ENCODE results near the gene RPP25L. TPM values are rescaled to one million over a fixed set of nuclear protein-coding genes. Genes with fewer than 3 reads are reported as not detected.
A peak's percentile ranks its signal among the peaks of the same experiment; 100 is the strongest.

Gene RPP25L
- total and polyA plus RNA-seq, 2 experiments from 2014 or later = 16.4 to 25.1 TPM

- 0 out of 2 replicates have a peak, but pooled peaks cover 4% of the 10 kb centered on the region for H3F3A ChIP-seq (replicated peaks; ENCODE audit: low read depth)
- H3K9me2 ChIP-seq (ENCODE audit: insufficient read depth) = no peaks in the 10 kb centered on the region
- Mint-ChIP-seq H3K27me3 (ENCODE audit: insufficient read depth, low read depth, poor library complexity) (peaks cover 19% of the 10 kb centered on the region), H3K9me3 (no peaks in the 10 kb centered on the region; the same call in 2 of the 3 replicates), H3K4me3 (peak overlapping the region; percentile 80), H3K4me1 (peaks cover 42% of the 10 kb centered on the region), H3K27ac (no peak overlapping the region), H3K36me3 (ENCODE audit: low read depth) (peaks cover 23% of the 10 kb centered on the region)
- H2AFZ ChIP-seq = 0 out of 2 replicates have a peak overlapping the region, but pooled peaks have one; percentile 14
- peak overlapping the region; percentile 81 for H3K4me2 ChIP-seq
- peak overlapping the region; percentile 53; the same call in 1 of the 2 replicates for H3K4me3 ChIP-seq
- no peaks in the 10 kb centered on the region; the same call in none of the 2 replicates for H4K20me1 ChIP-seq (replicated peaks; ENCODE audit: insufficient read depth)
- DNase-seq (ENCODE audit: low spot score) (no peak), ATAC-seq (no peak)
- H3K4me1 ChIP-seq (ENCODE audit: insufficient read depth) = peaks cover 20% of the 10 kb centered on the region
- TF ChIP-seq CREB1 (CRISPR knock-in tag; IDR thresholded peaks at IDR 0.05; ENCODE audit: low read depth) (no peak), POLR2AphosphoS5 (IDR thresholded peaks at IDR 0.05; ENCODE audit: low read depth) (no peak), ETS1 (IDR thresholded peaks at IDR 0.05) (no peak), NANOG (IDR thresholded peaks at IDR 0.05; ENCODE audit: borderline replicate concordance) (no peak), ZNF462 (CRISPR knock-in tag; IDR thresholded peaks at IDR 0.05) (no peak), JUNB (IDR thresholded peaks at IDR 0.05; ENCODE audit: unreplicated experiment) (no peak), STAT1 (IDR thresholded peaks at IDR 0.05; ENCODE audit: unreplicated experiment) (no peak), ZNF331 (CRISPR knock-in tag; IDR thresholded peaks at IDR 0.05; ENCODE audit: low read depth) (no peak)
- H3K27me3 ChIP-seq (ENCODE audit: insufficient read depth) = no peaks in the 10 kb centered on the region
- no peak overlapping the region for H3K27ac ChIP-seq (ENCODE audit: low read depth)
- peaks cover 3% of the 10 kb centered on the region; the same call in 1 of the 2 replicates for H3K36me3 ChIP-seq (ENCODE audit: insufficient read depth)
- peaks cover 6% of the 10 kb centered on the region for H3K79me2 ChIP-seq (replicated peaks; ENCODE audit: insufficient read depth)
These were observed 40.7 kb upstream of the RPP25L start for GRCh38 chr9:34652602-34653000.
